ENCODE results near the gene MTMR6.

- TF ChIP-seq CTCF (IDR thresholded peaks at IDR 0.05) (no peak), POLR2A (IDR thresholded peaks at IDR 0.05; ENCODE audit: low read depth) (no peak), POLR2AphosphoS5 (IDR thresholded peaks at IDR 0.05) (no peak), EP300 (IDR thresholded peaks at IDR 0.05) (no peak)
Measured at GRCh38 chr13:25217023-25217885, 70.0 kb downstream of the MTMR6 start.
